OCI-M1 (cell line): ENCODE results near the gene FAM120A.
"Not testable (repeated sequence)": the region's sequence is repeated elsewhere in the genome, so short reads cannot be mapped to it uniquely, and the experiment has no call there.

ENCODE experiments used
- DNase-seq: peaks from one replicate; lab custom pipeline; 2025; lab: John Stamatoyannopoulos, UW

The FAM120A gene, protein sequence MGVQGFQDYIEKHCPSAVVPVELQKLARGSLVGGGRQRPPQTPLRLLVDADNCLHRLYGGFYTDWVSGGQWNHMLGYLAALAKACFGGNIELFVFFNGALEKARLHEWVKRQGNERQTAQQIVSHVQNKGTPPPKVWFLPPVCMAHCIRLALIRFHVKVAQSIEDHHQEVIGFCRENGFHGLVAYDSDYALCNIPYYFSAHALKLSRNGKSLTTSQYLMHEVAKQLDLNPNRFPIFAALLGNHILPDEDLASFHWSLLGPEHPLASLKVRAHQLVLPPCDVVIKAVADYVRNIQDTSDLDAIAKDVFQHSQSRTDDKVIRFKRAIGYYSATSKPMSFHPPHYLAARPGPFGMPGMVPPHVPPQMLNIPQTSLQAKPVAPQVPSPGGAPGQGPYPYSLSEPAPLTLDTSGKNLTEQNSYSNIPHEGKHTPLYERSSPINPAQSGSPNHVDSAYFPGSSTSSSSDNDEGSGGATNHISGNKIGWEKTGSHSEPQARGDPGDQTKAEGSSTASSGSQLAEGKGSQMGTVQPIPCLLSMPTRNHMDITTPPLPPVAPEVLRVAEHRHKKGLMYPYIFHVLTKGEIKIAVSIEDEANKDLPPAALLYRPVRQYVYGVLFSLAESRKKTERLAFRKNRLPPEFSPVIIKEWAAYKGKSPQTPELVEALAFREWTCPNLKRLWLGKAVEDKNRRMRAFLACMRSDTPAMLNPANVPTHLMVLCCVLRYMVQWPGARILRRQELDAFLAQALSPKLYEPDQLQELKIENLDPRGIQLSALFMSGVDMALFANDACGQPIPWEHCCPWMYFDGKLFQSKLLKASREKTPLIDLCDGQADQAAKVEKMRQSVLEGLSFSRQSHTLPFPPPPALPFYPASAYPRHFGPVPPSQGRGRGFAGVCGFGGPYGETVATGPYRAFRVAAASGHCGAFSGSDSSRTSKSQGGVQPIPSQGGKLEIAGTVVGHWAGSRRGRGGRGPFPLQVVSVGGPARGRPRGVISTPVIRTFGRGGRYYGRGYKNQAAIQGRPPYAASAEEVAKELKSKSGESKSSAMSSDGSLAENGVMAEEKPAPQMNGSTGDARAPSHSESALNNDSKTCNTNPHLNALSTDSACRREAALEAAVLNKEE

DNA sequence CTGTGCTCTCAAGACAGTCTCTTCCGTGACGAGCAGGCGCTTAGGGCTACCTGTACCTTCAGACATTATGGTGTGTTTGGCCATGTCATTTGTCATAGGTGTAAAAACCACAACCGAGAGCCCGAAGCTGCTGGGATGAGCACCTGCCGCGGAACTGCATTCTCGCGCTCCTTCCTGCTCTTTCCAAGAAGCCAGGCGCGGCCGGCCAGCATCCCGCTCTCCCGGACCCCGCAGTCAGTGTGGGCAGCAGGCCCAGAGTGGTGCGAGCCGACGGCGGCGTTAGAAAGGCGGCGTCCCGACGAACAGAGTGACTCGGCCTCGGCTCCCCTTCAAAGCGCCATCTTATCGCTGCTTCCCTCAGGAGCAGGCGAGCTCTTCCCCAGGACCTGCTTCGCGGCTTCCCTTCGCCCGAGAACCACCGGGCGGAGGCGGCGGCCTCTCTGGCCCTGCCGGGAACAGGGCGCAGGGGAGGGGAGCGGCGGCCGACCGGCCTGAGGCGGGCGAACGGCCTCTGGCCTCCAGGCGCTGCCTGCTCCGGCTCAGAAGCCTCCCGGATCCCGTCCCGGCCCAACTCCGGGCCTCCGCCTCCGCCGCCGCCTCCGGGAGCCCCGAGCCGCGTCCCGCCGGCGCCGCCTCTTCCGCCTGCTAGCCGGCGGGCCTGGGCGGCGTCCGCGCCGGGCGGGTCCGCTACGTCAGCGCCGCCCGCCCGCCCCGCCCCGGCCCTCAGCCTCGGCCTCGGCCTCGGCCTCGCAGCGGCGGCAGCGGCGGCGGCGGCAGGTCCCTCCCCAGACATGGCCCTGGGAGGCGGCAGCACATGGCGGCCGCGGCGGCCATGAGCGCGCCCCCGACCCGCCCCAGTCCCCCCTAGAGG is at the start of gene FAM120A:
Gene FAM120A (plus strand): TSS at position 741 of the 871 bp plus-strand sequence. CDS start 231 bp downstream, outside the sequence.
- peak; percentile 81 for DNase-seq

DNA sequence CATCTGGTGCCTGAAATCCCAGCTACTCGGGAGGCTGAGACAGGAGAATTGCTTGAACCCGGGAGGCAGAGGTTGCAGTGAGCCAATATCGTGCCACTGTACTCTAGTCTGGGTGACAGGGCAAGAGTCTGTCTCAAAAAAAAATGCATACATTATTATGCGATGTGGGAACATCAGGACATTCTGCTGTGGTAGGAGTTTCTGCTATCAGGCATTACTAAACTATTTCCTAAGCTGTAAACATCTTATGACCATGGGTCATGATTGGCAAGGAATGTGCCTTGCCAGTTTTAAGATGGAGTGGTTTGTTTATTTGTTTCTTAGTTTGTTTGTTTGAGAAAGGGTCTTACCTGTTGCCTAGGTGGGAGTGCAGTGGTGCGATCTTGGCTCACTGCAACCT is 45.1 kb upstream of the FAM120A start:
- DNase-seq: no peak

DNA sequence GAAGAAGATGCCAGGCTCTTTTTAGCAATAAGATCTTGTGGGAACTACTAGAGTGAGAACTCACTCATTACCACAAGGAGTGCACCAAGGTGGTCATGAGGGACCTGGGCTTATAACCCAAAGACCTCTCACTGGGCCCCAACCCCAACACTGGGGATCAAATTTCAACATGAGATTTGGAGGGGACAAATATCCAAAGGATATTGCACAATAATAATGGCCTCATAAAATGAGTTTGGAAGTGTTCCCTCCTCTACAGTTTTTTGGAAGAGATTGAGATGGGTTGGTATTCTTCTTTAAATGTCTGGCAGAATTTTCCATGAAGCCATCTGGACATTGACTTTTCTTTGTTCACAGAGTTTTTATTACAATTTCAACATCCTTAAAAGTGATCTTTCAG is 38.0 kb upstream of the FAM120A start:
- no peak for DNase-seq

DNA sequence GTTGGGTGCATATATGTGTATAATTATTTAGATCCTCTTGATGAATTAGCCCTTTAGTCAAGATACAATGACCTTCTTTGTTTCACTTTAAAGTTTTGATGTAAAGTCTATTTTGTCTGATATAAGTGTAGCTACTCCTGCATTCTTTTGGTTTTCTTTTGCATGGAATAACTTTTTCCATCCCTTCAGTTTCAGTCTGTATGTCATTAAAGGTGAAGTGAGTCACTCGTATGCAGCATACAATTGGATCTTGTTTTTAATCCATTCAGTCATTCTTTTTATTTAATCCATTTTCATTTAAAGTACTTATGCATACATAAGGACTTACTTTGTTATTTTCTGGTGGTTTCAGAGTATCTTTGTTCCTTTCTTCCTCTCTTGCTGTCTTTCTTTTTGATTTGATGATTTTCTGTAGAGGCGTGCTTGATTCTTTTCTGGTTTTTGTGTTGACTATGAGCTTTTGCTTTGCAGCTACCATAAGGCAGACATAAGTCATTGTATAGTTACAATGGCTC is 36.3 kb upstream of the FAM120A start:
- no peak for DNase-seq

DNA sequence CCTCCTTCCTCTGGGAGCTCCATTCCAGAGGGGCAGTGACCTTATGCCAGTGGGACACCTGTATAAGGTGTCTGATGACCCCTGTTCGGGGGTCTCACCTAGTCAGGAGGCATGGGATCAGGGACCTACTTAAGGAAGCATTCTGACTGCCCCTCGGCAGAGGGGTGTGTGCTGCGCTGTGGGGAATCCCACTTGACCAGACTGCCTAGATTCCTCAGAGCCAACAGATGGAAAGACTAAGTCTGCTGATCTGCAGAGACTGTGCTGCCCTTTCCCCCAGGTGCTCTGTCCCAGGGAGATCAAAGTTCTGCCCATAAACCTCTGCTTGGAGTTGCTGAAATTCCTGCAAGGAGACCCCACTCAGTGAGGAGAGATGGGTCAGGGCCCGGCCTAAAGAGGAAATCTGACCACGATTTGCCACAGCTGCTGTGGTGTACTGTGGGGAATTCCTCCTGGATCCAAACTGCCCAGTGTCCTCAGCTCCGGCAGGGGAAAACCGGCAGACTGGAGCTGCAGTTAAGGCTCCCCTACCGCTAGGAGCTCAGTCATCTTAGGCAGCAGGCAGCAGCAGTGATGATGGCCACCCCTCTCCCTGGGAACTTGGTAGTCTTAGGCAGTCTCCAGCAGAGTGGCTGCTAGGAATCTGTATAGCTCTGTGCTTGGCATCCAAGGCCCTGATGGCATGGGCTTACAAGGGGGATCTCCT is 34.8 kb upstream of the FAM120A start:
- no peak for DNase-seq

DNA sequence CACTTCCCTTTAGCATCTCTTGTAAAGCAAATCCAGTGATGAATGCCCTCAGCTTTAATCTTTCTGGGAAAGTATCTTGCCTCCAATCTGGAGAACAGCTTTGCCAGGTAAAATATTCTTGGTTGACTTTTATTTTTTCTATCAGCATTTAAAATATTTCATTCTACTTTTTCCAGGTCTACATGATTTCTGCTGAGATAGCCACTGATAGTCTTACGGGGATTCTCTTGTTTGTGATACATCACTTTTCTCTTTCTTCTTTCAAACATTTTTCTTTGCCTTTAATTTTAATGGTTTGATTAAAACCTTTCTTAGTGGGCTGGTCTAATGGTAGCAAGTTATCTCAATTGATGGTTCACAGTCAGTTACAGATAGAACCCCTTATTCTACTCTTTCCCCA is 33.9 kb upstream of the FAM120A start:
- no peak for DNase-seq

DNA sequence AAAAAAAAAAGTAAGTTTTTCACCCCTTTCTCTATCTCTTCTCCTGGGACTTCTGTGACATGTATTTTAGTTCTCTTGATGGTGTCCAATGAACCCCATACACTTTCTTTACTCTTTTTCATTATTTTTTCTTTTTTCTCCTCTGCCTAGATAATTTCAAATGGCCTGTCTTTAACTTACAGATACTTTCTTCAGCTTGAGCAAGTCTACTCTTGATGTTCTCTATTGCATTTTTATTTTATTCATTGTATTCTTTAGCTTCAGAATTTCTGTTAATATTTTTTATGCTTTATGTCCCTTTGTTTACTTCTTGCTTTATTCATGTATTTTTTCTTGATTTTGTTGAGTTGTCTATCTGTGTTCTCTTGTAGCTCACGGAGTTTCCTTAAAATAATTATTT is 32.5 kb upstream of the FAM120A start:
- no peak for DNase-seq

DNA sequence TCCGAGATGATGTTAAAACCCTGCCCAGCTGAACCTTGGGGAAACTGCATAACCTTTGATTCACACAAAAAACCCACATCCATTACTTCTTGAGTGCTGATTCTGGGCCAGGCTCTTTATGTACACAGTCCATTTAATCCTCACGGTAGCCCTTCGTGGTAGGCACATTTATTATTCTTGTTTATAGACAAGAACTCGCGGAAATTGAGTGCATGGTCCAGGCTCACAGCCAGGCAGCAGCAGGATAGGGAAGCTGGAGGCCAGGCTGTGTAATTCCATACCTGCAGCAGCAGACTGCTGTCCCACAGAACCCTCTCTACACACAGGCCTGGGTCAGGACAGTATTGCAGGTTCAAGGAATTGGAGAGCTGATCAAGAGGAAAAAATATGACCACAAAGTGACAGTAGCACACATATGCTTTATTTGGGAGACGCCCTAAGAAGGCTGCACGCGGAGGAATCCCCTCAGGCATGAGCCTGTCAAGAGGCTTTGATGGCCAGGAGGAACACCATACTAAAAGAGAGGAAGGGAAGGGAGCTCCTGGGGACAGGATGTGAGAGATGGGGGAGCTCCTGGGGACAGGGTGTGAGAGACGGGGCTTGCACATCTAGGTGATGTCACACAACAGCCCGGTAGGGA is 28.4 kb upstream of the FAM120A start:
- DNase-seq: no peak

DNA sequence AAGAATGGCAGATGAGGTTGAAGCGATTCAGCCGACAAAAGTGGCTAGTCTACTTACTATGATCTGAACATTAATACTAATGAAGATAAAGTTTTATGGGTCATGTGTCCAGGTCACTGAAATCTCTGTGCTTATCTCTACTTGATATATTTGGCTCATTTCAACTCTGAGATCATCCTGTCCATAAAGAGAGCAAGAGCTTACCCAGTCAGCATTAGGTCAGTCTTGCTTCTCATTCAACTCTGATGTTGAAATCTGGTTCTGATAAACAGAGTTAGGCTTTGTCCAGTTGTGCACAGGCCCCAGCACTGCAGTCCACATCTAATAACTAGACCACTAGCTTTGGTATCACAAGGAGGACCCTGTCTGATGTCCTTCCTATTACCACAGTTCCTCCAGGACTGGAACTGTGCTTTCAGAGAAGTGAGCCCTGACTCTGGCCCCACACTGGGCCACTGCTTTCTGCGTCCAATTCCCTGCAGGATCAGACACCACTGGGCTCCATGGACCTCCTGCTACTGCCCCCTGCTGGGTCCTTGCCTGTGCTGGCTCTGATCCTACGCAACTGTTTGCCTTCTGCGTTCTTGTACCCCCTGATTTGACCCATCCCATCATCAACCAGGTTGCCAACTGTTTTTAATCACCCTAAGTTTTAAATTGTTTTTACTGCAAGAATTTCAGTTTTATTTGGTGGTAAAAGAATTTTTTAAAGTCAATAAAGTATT is 23.7 kb upstream of the FAM120A start:
- no peak for DNase-seq

DNA sequence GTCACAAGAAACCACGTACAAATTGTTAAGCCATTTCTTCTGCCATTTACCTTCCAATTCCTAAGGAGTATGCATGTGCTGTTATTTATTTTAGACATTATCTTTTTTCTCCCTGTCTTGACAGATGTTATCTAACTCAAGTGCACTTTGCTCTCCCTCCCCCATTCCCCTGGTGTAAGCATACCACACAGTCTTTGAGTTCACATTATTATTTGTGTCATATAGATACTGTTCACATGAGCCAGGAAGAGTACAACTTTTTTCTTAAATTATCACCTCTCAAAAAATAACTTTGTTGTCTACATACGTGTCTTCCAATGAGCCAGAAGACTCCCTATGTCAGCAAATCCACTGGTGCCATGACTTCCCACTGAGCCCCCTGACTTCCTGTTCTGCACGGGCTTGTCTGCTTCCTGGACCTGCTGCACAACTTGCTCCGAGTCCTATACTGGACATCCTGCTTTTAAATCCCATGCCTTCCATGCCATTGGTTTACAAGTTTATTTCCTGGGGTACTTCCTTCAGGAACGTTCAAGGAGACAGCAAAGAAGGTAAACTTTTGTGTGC is 19.9 kb upstream of the FAM120A start:
- no peak for DNase-seq

DNA sequence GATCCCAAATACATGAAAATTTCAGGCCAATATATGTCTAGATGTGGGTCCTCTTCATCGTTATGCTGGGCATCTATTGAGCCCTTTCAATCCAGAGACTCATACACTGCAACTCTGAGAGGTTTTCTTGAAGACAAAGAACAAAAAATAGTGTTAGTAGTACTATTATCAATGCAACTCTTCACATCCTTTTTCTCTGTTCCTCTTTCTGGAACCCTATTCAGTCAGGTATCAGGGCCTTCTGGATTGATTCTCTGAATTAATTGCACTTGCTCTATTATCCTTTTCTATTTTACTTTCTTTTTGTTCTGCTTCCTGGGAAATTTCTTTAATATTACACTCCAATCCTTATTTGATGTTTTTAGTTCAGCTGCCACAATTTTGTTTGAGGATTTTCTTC is 18.5 kb upstream of the FAM120A start:
- DNase-seq: no peak

DNA sequence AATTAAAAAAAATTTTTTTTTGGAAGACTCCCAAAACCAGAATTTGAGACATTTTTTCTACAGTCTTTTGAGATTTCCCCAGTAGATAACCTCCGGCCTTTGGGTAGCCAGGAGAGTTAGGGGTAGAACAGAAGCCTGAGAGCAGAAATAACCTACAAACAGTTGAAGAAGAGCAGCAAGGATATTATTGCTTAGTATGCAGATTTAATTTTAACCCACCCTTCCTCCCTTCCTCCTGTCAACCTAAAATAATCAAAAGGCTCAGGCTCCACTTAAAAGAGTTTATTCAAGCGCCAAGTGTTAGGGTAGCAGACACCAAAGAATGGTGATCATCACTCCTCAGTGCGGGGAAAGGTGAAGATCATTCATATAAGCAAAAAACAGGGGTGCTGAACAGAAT is 17.4 kb upstream of the FAM120A start:
- DNase-seq: no peak

DNA sequence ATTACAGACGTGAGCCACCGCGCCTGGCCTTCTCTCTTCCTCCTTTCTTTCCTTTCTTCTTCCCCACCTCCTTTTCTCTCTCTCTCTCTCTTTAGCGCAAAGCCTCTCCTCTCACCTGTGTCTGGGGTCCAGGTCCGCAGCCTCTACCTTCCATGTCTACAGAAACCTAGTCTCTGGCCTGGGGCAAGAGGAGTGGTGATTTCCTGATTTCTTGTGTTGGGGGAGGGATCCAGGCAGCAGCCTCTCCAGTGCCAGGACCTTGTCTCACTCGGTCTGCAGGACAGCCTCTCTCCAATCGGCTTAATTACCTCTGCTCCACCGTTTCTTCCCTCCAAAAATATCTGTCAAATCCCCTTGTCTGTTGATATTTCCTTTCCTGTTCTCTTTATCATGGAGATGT is 16.1 kb upstream of the FAM120A start:
- DNase-seq: no peak

DNA sequence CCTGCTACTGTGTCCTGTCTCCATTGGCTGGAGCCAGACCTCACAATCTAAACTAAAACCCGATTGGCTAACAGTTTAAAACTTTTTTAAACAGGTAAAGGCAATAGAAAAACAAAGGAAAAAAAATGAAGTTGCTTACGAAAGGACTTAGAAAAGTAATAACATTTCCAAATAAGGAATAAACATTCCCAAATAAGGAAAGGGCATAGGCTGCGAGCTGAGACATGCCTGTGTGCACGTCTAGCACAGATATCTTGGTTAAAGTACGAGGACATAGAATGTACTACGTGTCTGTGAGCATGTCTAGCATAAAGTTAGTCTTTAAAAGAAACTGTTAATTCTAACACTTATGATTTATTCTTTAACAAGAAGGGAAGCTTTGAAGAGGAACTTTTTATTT is 15.3 kb upstream of the FAM120A start:
- DNase-seq: no peak

DNA sequence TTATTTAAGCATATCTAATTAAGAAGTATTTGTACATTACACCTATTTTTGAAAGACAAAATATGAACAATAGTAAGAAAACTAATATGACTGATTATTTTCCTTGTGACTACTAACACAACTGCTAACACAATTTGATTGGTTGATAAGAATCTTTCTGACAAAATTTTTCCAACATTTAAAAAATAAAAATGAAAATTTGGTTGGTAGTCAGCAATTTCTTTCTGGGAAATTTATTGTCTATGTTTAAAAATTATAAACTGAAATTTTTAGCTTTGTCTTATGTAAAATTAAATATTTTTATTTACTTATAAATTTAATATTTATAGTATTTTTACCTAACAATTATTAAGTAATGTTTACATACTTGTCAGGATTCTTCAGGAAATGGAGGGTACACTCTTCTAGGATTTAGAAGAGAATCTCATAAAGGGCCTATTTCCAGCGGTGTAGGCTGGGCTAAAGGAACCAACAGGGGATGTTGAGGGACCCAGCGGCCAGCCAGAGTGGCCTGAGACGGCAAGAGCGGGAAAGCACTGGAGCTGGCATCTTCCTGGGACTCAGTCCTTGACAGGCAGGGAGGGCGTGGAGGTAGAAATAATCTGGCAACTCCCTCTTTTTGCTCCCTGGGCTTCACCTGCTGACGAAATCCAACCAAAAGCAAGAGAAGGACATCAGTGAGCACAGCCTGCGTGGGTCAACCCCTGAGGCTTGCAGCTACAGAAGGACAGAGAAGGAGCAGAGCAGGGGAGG is 14.7 kb upstream of the FAM120A start:
- no peak for DNase-seq

DNA sequence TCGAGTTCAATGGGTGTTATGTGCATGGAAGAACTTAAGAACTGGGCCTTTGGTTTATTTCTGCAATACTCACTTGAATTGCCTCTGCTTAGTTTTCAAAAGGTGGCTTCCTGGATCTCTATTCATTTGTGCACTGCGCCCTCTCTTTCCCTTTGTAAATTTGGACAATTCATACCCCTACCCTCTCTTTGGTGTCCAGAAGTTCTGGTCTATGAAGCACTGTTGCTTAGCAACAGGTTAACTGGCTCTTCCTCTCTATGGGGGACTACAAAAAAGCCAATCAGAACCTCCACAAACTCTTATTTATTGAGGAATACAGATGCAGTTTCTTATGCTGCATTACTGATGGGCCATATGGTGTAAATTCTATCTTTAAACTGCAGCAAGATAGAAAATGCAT is 13.5 kb upstream of the FAM120A start:
- DNase-seq: no peak

DNA sequence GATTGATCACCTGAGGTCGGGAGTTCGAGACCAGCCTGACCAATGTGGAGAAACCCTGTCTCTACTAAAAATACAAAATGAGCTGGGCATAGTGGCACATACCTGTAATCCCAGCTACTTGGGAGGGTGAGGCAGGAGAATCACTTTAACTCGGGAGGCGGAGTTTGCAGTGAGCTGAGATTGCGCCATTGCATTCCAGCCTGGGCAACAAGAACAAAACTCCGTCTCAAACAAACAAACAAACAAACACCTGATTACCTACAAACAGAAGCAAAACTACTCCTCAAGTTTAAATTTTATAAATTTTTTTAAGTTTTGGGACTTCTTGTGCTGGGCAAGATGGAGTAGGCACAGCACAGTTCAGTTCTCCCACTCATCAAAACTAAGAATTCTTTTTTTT is 12.2 kb upstream of the FAM120A start:
- not testable (repeated sequence) for DNase-seq

DNA sequence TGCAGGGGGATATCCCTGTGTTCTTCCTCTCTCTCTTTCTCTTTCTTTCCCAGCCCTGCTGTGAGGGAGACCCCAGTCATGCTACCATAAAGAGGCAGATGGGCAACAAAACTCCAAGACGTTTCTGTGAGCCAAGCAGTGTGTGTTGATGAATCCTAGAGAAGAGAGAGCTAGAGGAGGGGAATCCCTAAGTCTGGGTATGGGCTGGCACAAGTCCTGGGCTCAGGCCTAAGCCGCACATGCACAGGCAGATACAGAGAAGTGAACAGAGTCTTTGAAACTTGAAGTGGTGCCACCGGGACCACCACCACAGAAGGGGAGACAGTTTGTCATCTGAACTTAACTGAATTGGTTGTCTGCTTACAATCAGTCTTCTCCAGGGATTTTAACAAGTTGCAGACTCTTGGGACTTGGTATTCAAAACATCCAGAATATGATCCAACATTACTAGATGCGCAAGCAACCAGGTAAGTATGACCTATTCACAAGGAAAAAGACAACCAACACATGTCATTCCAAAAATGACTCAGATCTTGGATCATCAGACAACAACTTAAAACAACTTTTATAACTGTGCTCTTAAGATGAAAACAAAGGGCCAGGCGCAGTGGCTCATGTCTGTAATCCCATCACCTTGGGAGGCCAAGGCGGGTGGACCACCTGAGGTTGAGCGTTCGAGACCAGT is 10.4 kb upstream of the FAM120A start:
- no peak for DNase-seq
